GM18511 (cell line): ENCODE data around the gene MAPK7.
"Not testable (repeated sequence)": the region's sequence is repeated elsewhere in the genome, so short reads cannot be mapped to it uniquely, and the experiment has no call there.

Experiments
- ATAC-seq: cut with Tn5 transposase; IDR thresholded peaks from one replicate; pipeline ENCODE4 v1.9.1; 2021; ENCODE audit warnings: mild to moderate bottlenecking, moderate library complexity; ENCODE audit not compliant: unreplicated experiment

Gene MAPK7

DNA sequence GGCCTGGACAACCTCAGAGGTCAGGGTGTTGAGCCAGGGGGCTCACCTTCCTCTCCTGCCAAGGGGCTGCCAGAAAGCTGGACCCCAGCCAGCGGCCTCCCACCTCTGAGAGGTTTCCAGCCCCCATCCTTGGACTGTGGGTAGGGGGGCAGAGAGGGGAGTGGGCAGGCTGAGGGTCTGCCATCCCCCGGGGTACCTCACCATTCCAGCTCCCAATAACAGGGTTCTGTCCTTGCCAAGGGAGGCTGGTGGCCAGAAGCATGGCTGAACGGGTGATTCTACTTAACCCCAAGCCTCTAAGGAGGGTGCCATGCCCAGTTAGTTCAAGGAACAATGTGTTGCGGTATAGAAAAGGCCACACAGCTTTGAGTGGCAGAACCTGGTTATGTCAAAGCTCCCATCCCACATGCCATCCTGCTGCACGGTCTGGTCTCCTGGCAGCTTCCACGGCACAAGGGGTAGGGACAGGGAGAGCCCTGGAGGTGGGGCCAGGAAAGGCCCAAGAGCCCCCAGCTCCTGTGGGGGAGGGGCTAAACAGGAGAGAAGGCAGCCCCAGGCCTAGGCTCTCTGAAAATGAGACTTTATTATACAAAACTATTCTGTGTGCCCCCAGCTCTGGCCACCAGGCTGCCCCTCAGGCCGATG is 35.6 kb upstream of the MAPK7 start:
- ATAC-seq: no peak

DNA sequence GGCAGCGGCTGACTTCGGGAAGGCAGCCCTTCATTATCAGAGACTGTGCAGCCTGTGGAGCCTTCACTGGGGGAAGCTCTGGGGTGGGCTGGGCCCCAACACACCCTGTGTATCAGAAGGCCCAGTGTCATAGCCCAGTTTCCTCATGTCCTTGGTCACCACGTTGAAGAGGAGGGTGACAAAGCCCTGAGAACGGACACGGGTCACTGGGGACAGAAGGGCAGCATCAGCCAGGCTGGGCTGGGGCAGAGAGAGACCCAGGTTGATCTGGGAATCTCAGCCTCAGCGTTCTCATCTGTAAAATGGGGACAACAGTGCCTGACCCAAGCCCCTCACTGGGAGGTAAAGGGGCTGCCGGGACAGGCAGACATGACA is 35.1 kb upstream of the MAPK7 start:
- no peak for ATAC-seq

DNA sequence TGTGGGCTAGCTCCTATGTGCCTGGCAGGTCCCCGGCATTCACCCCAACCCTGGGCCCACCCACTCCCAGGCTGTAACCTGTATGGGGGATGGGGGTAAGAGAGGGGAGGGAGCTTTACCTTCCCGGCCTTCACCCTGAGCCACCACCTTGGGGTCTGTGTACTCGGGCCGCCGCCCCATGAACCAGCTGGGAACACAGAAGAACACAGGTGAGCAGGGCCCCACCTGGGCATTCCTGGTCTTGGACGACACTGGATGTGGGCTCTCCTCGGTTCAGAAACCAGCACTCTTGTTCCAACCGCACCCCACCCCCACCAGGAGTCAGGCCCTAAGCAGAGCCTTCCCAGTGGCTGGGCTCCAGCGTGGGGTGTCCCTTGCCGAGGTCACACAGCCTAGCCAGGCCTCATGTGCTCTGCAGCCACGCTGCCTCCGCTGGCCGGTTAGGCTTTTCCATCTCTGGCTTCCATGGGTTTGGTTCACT is 34.6 kb upstream of the MAPK7 start:
- no peak for ATAC-seq

DNA sequence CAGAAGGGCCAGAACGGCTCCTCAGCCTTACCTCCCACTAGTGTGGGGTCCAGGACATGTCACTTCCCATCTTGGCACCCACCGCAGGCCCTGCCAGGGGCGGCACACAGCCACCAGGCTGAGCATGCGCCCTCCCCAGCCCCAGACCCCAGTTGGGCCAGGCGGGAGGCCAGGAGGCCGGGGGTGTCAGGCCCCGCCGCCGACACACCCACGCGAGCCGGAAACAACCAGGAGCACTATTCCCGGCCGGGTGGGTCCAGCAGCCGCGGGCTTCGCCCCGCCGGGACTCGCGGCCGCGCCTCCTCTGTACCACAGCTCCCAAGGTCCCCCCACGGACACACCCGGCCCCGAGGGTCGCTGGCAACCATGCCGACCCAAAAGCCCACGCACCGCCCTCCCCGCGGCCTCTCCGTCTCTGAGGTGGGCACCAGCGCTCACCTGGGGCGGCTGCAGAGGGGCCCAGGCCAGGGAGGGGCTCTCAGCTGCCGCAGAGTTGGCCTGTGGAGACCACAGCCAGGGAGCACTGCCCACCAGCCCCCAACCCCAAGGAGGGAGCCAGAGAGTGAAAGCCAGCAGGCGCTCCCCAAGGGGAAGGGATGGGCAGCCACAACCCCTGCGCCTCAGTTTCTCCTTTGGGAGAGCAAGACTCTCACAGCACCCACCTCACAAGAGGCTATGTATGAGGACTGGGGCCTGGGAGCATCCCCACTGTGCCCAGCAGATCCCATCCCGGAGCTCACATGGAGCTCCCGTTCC is 33.8 kb upstream of the MAPK7 start:
- no peak for ATAC-seq

DNA sequence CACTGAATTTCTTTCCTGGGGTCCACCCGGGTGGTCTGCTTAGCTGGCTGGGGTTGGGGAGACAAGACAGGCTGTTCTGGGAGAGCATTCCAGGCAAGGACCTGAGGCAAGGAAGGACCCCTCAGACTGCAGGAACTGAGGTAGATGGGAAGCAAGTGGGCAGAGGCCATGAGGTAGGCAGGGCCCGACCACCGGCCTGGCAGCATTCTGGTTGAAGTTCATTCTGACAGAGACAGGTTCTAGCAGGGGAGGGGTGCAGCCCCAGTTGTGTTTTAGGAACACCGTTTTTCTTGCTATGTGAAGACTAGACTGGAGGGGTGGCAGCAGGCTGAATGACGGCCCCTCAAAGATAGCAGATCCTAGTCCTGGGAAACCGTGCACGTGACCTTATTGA is 33.2 kb upstream of the MAPK7 start:
- no peak for ATAC-seq

DNA sequence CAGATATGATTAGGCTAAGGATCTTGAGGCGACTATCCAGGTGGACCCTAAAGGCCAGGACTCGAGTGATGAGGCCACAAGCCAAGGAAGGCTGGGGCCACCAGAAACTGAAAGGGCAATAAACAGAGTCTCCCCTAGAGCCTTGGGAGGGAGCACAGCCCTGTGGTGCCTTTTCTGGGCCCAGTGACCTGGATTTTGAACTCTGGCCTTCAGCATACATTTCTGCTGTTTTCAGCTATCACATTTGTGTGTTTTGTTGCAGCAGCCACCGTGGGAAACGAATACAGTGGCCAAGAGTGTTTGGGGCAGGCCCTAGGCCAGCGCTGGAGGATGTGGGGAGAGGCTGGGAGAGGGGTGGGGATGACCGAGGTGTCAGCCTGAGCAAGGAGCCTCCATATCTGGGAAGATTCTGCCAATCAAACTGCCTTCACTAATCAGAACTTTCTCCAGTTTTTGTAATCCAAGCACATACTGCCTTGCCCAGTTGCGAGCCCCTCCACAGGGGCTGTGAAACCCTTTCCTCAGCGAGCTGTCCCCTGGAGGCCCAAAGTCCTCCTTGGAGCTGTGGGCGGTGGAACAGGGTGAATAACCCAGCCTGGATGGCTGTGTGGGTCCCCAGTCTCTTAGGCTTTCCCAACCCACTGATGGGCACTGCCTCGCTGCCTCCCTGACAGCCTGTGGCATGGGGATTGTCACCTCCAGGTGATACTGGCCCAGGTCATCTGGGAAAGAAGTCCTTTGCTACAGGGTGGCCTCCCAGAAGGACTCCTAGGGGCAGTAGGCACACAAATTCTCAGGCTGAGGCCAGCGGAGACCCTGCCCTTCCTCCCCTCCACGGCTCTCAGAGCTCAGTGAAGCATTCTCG is 32.6 kb upstream of the MAPK7 start:
- no peak for ATAC-seq

DNA sequence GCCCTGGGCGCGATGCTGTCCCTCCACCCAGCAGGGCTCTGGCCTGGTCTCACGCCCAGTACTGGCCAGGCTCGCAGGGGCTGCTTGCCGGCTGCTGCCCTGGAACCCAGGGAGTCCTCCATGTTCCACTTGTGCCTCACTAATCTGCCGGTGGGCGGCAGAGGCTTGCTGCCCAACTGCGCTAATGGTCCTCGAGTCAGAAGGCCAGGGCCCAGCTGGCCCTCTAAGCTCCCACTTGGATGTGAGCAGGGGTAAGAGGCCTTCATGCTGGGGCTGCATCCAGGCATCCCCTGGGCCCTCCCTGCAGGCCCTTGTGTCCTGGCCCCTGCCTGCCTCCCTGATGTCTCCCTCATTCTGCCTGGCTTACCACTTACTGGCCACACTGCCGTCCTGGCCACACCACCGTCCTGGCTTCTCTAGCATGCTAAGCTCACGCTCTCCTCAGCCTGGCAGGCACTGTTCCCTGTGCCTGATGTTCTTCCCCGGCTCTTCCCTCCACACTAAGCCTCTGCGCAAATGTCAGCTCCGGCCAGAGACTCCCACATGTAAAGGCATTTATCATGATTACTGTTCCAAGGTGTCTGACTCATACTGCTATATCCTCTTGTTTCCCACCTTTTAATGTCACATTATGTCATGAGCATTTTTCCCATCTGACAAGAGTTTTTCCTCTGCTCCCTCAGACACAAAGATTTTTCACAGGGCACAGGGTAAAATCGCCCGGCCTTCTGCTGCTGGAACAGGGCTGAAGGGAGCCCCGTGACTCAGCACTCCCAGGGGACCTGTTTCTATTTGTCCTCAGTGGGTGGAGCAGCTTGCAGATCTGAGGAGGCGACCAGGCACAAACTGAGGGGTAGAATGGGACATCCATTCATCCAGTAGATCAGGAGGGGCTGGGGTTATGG is 31.7 kb upstream of the MAPK7 start:
- ATAC-seq: no peak

DNA sequence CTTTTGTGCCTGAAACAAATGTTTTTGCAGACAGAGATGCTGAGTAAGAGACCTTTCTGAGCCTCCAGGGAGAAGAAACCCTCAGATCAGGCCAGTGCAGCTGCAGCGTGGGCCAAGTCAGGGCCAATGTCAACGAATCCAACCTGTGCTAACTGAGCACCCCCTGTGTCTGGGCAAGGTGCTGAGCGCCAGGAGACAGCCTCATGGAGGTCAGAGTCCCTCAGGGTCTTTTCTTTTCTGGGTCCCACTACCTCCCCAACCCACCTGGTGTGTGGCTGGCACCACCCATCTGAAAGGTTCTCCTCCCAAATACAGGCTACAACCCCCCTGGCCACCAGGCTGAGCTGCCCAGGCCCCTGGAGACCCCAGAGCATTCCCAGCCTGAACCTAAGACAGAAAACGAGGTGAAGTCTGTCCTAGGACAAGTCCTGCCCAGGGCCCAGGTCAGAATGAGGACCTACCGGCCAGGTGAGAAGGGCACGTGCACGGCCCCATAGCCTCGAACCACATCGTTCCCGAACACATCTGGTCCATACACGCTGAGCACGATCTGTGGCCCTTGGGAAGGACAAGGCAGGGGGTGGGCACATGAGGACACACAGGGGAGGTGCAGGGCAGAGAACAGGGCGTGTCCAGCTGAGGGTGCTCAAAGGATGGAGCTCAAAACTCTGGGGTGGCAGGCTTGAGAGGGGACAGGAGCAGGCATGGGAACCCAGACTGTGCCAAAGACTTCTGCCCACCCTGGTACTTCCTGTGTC is 30.8 kb upstream of the MAPK7 start:
- no peak for ATAC-seq

DNA sequence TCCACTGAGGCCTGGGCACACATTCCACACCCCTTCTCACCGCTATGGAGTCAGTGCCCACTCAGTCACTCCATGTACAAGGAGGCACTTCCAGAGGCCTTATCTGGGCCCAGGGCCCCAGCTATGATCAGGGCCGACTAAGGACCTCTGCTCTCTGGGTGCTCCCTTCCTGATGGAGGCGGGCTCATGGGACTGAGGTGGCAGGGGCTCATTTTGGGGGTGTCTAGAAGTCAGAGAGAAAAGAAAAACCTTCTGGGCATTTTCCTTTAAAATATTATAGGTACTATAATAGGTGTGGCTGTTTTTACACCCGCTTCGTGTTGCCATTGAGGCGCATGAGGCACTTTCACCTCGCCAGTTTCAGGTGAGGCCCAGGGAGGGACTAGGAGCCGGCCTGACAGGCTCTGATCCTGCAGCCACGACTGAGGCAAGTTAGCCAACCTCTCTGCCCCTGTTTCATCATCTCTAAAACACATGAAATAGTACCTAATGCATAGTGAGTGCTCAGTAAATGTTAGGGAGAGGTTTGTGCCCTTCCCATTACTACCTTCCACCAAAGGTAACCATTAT is 30.1 kb upstream of the MAPK7 start:
- no peak for ATAC-seq

DNA sequence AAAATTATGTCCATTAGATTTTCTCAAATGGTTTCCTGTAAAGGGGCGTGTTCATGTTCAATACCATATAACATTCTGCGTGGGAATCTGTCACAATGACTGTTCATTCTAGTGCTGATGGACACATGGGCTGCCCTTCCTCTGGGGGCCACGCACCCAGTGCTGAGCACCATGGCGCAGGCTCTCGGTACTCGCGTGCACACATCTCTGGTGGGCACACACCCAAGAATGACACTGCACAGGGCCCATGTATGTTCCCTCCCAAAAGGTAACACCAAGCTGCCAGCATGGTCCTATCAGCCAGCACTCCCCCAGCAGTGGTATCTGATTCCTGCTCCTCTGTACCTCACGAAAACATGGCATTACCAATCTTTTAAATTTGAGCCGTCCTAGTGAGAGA is 29.5 kb upstream of the MAPK7 start:
- ATAC-seq: no peak

DNA sequence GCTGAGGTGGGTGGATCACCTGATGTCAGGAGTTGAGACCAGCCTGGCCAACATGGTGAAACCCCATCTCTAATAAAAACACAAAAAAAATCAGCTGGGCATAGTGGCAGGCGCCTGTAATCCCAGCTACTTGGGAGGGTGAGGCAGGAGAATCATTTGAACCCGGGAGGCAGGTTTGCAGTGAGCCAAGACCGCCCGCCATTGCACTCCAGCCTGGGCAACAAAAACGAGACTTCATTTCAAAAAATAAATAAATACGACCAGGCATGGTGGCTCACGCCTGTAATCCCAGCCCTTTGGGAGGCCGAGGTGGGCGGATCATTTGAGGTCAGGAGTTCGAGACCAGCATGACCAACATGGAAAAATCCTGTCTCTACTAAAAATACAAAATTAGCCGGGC is 24.9 kb upstream of the MAPK7 start:
- ATAC-seq: not testable (repeated sequence)

DNA sequence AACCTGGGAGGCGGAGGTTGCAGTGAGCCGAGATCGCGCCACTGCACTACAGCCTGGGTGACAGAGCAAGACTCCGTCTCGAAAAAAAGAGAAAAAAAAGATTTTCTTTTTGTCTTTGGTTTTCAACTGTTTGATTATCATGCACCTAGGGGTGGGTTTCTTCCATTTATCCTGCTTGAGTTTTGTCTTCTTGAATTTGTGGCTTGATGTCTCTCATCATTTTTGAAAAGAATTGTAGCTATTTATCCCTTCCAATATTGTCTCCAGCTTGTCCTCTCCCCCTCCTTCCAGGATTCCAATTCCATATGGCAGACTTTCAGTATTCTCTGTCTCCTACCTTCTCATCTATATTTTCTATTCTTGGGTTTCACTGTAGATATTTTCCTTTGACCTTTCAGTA is 23.6 kb upstream of the MAPK7 start:
- no peak for ATAC-seq

DNA sequence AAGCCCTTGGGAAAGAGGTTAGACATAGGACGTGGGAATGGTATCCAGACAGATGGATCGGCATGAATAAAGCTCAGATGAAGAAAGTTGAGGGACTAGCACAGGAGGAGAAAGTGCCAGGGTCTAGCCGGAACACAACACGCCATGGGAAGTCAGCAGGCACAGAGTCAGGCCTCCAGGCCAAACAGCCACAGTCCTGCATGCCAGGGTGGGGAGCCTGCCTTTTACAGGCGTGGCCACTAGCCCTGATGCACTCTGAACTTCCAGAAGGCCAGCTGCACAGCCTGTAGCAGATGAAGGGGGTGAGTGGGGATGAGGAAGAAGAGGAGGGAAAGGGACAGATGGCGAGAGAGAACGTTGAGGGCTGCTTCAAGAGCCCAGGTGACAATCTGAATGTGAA is 20.9 kb upstream of the MAPK7 start:
- no peak for ATAC-seq

DNA sequence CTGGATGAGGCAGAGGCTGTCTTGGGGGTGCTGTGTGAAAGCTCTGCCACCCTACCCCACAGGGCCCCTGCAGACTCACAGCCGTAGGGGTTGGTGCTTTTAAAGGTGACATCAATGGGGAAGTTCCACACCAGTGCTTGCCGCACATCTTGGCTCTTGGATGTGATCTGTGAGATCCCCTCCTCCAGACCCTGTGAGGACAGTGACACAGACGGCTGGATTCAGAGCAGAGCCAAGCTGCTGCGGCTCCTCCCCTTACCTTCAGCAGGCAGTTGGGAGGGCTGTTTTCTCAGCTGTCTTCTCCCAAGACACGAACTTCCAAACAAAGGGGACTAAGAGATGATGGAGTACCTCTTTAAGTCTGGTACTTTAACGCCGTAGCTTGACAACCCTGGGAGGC is 20.5 kb upstream of the MAPK7 start:
- ATAC-seq: no peak

DNA sequence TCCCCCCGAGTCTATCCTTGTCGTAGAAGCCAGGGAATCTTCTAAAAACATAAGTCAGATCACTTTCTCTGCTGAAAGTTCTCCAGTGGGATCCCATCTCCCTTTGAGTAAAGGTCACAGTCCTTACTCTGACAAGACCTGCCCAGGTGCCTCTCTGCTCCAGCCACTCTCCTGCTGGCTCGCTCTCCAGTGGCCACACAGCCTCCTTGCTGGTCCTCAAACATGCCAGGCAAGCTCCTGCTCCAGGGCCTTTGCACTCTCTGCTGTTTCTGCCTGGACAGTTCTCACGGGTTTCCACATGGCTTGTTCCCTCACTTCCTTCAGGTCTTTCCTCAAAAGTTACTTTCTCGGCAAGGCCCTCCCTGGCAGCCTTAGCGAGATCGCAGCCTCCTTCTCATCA is 19.1 kb upstream of the MAPK7 start:
- no peak for ATAC-seq

DNA sequence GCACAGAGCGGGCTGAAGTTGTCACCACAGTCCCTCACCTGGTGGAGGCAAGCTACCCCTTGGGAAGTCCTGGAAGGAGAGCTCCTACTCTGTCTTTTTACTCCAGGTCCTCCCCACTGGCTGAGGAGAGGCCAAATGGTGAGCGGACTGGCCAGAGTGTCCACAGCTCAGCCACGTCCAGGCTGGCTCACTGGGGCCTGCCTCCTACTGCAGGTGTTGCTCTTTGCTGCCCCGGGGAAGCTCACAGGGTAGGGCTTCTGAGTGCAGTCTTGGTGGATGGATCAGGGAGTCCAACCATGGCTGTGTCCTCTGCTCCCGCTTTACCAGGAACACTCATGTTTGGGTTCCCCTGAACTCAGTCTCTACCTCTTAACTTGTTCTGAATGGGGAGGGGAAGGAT is 18.4 kb upstream of the MAPK7 start:
- no peak for ATAC-seq

DNA sequence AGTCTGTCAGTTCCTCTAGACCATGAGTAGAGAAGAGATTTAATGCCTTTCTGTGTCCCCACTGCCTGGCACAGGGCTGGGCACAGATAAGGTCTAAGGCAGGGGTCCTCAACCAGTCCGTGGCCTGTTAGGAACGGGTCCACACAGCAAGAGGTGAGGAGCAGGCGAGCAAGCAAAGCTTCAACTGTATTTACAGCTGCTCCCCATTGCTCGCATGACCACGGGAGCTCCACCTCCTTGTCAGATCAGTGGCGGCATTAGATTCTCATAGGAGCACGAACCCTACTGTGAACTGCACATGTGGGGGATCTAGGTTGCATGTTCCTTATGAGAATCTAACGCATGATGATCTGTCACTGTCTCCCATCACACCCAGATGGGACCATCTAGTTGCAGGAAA is 17.5 kb upstream of the MAPK7 start:
- no peak for ATAC-seq

DNA sequence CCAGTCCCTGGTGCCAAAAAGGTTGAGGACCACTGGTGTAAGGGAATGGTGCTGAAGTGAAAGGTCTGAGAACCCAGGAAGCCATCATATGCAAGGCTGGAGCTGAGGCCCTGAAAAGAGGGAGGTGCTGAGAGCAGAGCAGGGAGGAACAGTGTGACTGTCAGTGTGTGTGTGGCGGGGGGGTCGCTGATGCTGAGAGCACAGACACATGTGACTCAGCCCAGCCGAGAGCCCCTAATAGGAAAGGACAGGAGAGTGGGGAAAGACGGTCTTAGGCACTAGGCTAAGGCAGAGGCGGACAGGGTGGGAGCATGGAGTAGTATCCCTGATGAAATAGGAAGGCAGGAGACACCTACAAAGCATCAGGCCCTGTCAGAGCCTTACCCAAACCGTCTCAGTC is 17.0 kb upstream of the MAPK7 start:
- no peak for ATAC-seq

DNA sequence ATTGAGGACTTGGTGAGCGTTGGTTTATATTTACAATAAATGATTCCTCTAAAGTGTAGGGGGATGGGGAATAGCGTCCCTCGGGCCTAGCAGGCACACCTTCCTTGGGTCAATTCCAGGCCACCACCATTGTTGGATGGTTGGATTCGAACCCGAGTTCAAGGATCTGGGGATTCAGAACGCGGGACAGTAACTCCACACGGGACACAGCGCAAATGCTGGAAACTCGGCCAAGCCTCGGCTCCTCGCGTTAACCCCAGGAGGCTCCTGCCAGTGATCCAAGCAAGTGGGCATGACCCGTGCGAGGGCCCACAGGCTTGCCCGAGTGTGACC is 16.4 kb upstream of the MAPK7 start:
- ATAC-seq: no peak
